Neural cell (in vitro differentiated cells): Measurements from ENCODE around the gene MEGF11. TPM values are rescaled to one million over a fixed set of nuclear protein-coding genes. Genes with fewer than 3 reads are reported as not detected.

Source experiments
- H2AFZ ChIP-seq: fragments of 200-600, 300-800 bp; sonication (generic), shearing (Covaris generic); 2 replicates; pipeline ENCODE4 v1.6.0; 2014; ENCODE audit warnings: low read depth, mild to moderate bottlenecking, antibody characterized with exemption, low read length, moderate library complexity
- H3F3A ChIP-seq: fragments of 200-600 bp; shearing (Covaris generic); 2 replicates; pipeline ENCODE4 v1.6.1; 2016; ENCODE audit warnings: mild to moderate bottlenecking, moderate library complexity, mixed read lengths, antibody characterized with exemption, low read length; ENCODE audit not compliant: insufficient read depth, poor library complexity, severe bottlenecking
- H3K27ac ChIP-seq: fragments of 200-600, 300-800 bp; sonication (generic), shearing (Covaris generic); 2 replicates; pipeline ENCODE4 v1.5.1; 2014; ENCODE audit warnings: mild to moderate bottlenecking, low read length, moderate library complexity
- H3K27me3 ChIP-seq: fragments of 300-800, 200-600 bp; sonication (generic), shearing (Covaris generic); 2 replicates; pipeline ENCODE4 v1.6.0; 2014; ENCODE audit warnings: mild to moderate bottlenecking, low read depth, low read length, moderate library complexity; ENCODE audit not compliant: insufficient read depth
- H3K36me3 ChIP-seq: fragments of 300-800, 200-600 bp; sonication (generic), shearing (Covaris generic); 2 replicates; pipeline ENCODE4 v1.5.1; 2014; ENCODE audit warnings: mild to moderate bottlenecking, antibody characterized with exemption, low read length, moderate library complexity; ENCODE audit not compliant: insufficient read depth
- H3K4me2 ChIP-seq: fragments of 300-800, 200-600 bp; sonication (generic), shearing (Covaris generic); 2 replicates; pipeline ENCODE4 v1.6.0; 2014; ENCODE audit warnings: mild to moderate bottlenecking, low read length
- H3K4me3 ChIP-seq: fragments of 300-800, 200-600 bp; sonication (generic), shearing (Covaris generic); 2 replicates; pipeline ENCODE4 v1.5.1; 2014; ENCODE audit warnings: mild to moderate bottlenecking, low read length, moderate library complexity
- H3K79me2 ChIP-seq: fragments of 200-600 bp; shearing (Covaris generic); replicated peaks from 2 replicates; pipeline ENCODE4 v1.6.0; 2014; ENCODE audit warnings: mild to moderate bottlenecking, low read length, moderate library complexity; ENCODE audit not compliant: insufficient read depth
- H3K9ac ChIP-seq: fragments of 300-800, 200-600 bp; sonication (generic), shearing (Covaris generic); 2 replicates; pipeline ENCODE4 v1.6.1; 2016; ENCODE audit warnings: mild to moderate bottlenecking, low read length, mixed read lengths
- H3K9me2 ChIP-seq: fragments of 200-600 bp; shearing (Covaris generic); 2 replicates; pipeline ENCODE4 v1.6.1; 2016; ENCODE audit warnings: mild to moderate bottlenecking, low read length, mixed read lengths; ENCODE audit not compliant: insufficient read depth
- H3K9me3 ChIP-seq: fragments of 200-600, 300-800 bp; sonication (generic), shearing (Covaris generic); 2 replicates; pipeline ENCODE4 v1.6.1; 2016; ENCODE audit warnings: mild to moderate bottlenecking, mixed run types, low read length, moderate library complexity, mixed read lengths
- H4K20me1 ChIP-seq: fragments of 200-600 bp; shearing (Covaris generic); 2 replicates; pipeline ENCODE4 v1.6.1; 2016; ENCODE audit warnings: mild to moderate bottlenecking, mixed run types; ENCODE audit not compliant: insufficient read depth
- EP300 ChIP-seq: fragments of 450-650 bp; conservative IDR thresholded peaks from 2 replicates; pipeline ENCODE4 v1.6.1; 2014; ENCODE audit warnings: antibody characterized with exemption, mild to moderate bottlenecking, moderate library complexity; ENCODE audit not compliant: poor library complexity, severe bottlenecking
- EZH2 ChIP-seq: fragments of 200-600, 300-800 bp; shearing (Covaris generic), sonication (generic); IDR thresholded peaks from 2 replicates; pipeline ENCODE4 v1.6.1; 2014; ENCODE audit warnings: antibody characterized with exemption, low read length, borderline replicate concordance, mild to moderate bottlenecking; ENCODE audit not compliant: insufficient read depth, poor library complexity, severe bottlenecking
- MXI1 ChIP-seq: fragments of 450-650 bp; conservative IDR thresholded peaks from 2 replicates; pipeline ENCODE4 v1.6.1; 2014; ENCODE audit warnings: antibody characterized with exemption, mild to moderate bottlenecking; ENCODE audit not compliant: poor library complexity, severe bottlenecking
- POLR2AphosphoS5 ChIP-seq: IDR thresholded peaks from 2 replicates; pipeline ENCODE4 v1.6.1; 2012
- RAD21 ChIP-seq: fragments of 450-650 bp; conservative IDR thresholded peaks from 2 replicates; pipeline ENCODE4 v1.6.1; 2014; ENCODE audit warnings: antibody characterized with exemption, mild to moderate bottlenecking, moderate library complexity
- SMC3 ChIP-seq: fragments of 450-650 bp; conservative IDR thresholded peaks from 2 replicates; pipeline ENCODE4 v1.6.1; 2014; ENCODE audit warnings: antibody characterized with exemption, mild to moderate bottlenecking, moderate library complexity; ENCODE audit not compliant: poor library complexity
- TAF1 ChIP-seq: IDR thresholded peaks from 2 replicates; pipeline ENCODE4 v1.6.1; 2012; ENCODE audit warnings: low read depth
- polyA plus RNA-seq: library from polyadenylated mRNA; depleted of rRNA; stranded (reverse); fragments of >200 nt; gene quantifications from 2 replicates; pipeline ENCODE4 v1.2.3, GENCODE V29; 2014
- TF ChIP-seq, protein P1 (sequence below): fragments of 450-650 bp; IDR thresholded peaks from 2 replicates; pipeline ENCODE4 v1.5.1; 2014; ENCODE audit warnings: antibody characterized with exemption, mild to moderate bottlenecking, moderate library complexity; ENCODE audit not compliant: poor library complexity, severe bottlenecking
- TF ChIP-seq, protein P2 (sequence below): IDR thresholded peaks from 2 replicates; pipeline ENCODE4 v1.6.1; 2012; ENCODE audit warnings: borderline replicate concordance

The MEGF11 gene
- polyA plus RNA-seq, 1 donor from 2014 or later, result 0.64 TPM

DNA sequence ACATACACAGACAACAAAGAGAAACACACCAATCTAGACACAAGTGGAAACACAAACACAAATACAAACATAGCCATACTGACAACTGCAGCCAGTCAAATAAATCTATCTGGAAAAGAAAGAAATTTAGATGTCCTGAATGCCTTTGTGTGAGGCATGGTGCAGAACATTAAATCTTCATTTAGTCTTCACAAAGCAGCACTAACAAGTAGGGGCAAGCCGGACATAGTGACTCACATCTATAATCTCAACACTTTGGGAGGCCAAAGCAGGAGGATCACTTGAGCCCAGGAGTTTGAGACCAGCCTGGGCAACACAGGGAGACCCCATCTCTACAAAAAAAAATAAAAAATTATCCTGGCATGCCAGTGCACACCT, 11.7 kb downstream of the MEGF11 start:
- H3K27me3 ChIP-seq, result no peaks in the 10 kb centered on the region
- no peaks in the 10 kb centered on the region for H3K79me2 ChIP-seq
- TF ChIP-seq TAF1, result no peak
- TF ChIP-seq, protein P1, sequence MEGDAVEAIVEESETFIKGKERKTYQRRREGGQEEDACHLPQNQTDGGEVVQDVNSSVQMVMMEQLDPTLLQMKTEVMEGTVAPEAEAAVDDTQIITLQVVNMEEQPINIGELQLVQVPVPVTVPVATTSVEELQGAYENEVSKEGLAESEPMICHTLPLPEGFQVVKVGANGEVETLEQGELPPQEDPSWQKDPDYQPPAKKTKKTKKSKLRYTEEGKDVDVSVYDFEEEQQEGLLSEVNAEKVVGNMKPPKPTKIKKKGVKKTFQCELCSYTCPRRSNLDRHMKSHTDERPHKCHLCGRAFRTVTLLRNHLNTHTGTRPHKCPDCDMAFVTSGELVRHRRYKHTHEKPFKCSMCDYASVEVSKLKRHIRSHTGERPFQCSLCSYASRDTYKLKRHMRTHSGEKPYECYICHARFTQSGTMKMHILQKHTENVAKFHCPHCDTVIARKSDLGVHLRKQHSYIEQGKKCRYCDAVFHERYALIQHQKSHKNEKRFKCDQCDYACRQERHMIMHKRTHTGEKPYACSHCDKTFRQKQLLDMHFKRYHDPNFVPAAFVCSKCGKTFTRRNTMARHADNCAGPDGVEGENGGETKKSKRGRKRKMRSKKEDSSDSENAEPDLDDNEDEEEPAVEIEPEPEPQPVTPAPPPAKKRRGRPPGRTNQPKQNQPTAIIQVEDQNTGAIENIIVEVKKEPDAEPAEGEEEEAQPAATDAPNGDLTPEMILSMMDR, result no peak
- TF ChIP-seq MXI1, result no peak
- TF ChIP-seq, protein P2, sequence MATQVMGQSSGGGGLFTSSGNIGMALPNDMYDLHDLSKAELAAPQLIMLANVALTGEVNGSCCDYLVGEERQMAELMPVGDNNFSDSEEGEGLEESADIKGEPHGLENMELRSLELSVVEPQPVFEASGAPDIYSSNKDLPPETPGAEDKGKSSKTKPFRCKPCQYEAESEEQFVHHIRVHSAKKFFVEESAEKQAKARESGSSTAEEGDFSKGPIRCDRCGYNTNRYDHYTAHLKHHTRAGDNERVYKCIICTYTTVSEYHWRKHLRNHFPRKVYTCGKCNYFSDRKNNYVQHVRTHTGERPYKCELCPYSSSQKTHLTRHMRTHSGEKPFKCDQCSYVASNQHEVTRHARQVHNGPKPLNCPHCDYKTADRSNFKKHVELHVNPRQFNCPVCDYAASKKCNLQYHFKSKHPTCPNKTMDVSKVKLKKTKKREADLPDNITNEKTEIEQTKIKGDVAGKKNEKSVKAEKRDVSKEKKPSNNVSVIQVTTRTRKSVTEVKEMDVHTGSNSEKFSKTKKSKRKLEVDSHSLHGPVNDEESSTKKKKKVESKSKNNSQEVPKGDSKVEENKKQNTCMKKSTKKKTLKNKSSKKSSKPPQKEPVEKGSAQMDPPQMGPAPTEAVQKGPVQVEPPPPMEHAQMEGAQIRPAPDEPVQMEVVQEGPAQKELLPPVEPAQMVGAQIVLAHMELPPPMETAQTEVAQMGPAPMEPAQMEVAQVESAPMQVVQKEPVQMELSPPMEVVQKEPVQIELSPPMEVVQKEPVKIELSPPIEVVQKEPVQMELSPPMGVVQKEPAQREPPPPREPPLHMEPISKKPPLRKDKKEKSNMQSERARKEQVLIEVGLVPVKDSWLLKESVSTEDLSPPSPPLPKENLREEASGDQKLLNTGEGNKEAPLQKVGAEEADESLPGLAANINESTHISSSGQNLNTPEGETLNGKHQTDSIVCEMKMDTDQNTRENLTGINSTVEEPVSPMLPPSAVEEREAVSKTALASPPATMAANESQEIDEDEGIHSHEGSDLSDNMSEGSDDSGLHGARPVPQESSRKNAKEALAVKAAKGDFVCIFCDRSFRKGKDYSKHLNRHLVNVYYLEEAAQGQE, result no peak
- no peak overlapping the region for H3K27ac ChIP-seq
- no peak overlapping the region for H3K4me2 ChIP-seq
- H3F3A ChIP-seq, result no peaks in the 10 kb centered on the region
- no peaks in the 10 kb centered on the region for H3K9me3 ChIP-seq
- no peaks in the 10 kb centered on the region for H3K36me3 ChIP-seq
- no peak overlapping the region for H3K9ac ChIP-seq
- no peak overlapping the region for H3K4me3 ChIP-seq
- H3K9me2 ChIP-seq, result no peaks in the 10 kb centered on the region
- no peak overlapping the region for H2AFZ ChIP-seq
- H4K20me1 ChIP-seq, result no peaks in the 10 kb centered on the region

DNA sequence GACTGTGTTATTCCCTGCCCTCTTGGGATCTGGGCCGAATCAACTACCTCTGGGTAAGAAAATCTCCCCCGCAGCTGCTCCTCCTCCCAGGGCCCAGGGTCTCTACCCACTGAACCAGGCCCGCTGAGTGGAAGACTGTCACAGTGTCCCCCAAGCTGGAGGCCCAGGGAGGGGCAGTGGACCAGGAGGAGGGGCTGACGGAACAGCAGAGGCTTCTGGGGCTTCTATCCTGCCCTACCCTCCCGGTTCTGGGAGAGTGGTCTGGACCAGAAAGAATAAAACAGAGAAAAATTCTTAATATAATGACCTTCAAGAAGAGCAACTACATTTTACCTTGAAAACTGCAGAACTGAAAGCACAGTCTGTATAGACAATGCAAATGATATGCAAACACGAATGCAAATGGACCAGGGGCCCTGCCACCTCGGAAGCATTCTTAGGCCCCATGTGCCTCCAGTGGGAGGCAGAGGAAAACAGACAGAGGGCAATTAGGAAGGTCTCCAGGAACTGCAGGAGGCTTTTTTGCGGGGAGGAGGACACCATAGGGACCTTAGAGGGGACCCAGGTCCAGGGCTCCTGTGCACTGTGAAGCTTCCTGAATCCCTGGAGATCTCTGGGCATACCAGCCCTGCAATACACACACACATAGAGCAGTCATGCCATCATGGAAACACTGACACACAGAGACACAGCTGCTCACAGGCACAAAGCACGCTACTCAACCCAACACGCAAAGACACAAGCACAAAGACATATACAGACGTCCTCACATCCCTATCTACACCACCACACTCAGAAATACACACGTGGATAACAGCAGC, 12.3 kb downstream of the MEGF11 start:
- no peaks in the 10 kb centered on the region for H3K36me3 ChIP-seq
- no peaks in the 10 kb centered on the region for H4K20me1 ChIP-seq
- H3F3A ChIP-seq, result no peaks in the 10 kb centered on the region
- H3K4me3 ChIP-seq, result no peak overlapping the region
- no peaks in the 10 kb centered on the region for H3K9me2 ChIP-seq
- H3K4me2 ChIP-seq, result no peak overlapping the region
- H3K9me3 ChIP-seq, result no peaks in the 10 kb centered on the region
- no peak overlapping the region for H3K9ac ChIP-seq
- TF ChIP-seq RAD21 (no peak), SMC3 (no peak), EZH2 (no peak), MXI1 (no peak), EP300 (no peak), TAF1 (no peak), POLR2AphosphoS5 (no peak)
- TF ChIP-seq, protein P1, result no peak
- TF ChIP-seq, protein P2, result no peak
- H2AFZ ChIP-seq, result no peak overlapping the region
- no peaks in the 10 kb centered on the region for H3K27me3 ChIP-seq
- no peak overlapping the region for H3K27ac ChIP-seq
- no peaks in the 10 kb centered on the region for H3K79me2 ChIP-seq
